MM.1S (cell line): ENCODE data around the gene KRTAP3-1.

Experiments
- DNase-seq: peaks from one replicate; pipeline ENCODE4 v3.0.0-alpha.2; 2015
- H2AFZ ChIP-seq: fragments of 300-600 bp; sonication (generic); 2 replicates; pipeline ENCODE4 v1.6.0; 2016; ENCODE audit warnings: antibody characterized with exemption, low read length
- H3F3A ChIP-seq: fragments of 300-600 bp; sonication (generic); 2 replicates; pipeline ENCODE4 v1.6.1; 2016; ENCODE audit warnings: mild to moderate bottlenecking, antibody characterized with exemption, low read length, moderate library complexity, mixed read lengths; ENCODE audit not compliant: insufficient read depth
- H3K27ac ChIP-seq: fragments of 300-600 bp; sonication (generic); 2 replicates; pipeline ENCODE4 v1.5.1; 2016; ENCODE audit warnings: mild to moderate bottlenecking, low read length
- H3K27me3 ChIP-seq: fragments of 300-600 bp; sonication (generic); replicated peaks from 2 replicates; pipeline ENCODE4 v1.6.0; 2016; ENCODE audit warnings: low read length; ENCODE audit not compliant: insufficient read depth
- H3K36me3 ChIP-seq: fragments of 300-600 bp; sonication (generic); replicated peaks from 2 replicates; pipeline ENCODE4 v1.6.1; 2016; ENCODE audit warnings: mild to moderate bottlenecking, low read length, mixed read lengths; ENCODE audit not compliant: insufficient read depth
- H3K4me1 ChIP-seq: fragments of 300-600 bp; sonication (generic); 2 replicates; pipeline ENCODE4 v1.6.1; 2016; ENCODE audit warnings: low read length, mixed read lengths
- H3K4me2 ChIP-seq: fragments of 300-600 bp; sonication (generic); 2 replicates; pipeline ENCODE4 v1.6.0; 2016; ENCODE audit warnings: low read depth, low read length
- H3K4me3 ChIP-seq: fragments of 300-600 bp; sonication (generic); 2 replicates; pipeline ENCODE4 v1.5.1; 2016; ENCODE audit warnings: low read length, mixed read lengths
- H3K79me2 ChIP-seq: fragments of 300-600 bp; sonication (generic); 2 replicates; pipeline ENCODE4 v1.6.1; 2016; ENCODE audit warnings: mixed run types, low read length, mixed read lengths
- H3K9ac ChIP-seq: fragments of 300-600 bp; sonication (generic); 2 replicates; pipeline ENCODE4 v1.6.1; 2016; ENCODE audit warnings: low read length, mixed read lengths
- H3K9me2 ChIP-seq: fragments of 300-600 bp; sonication (generic); replicated peaks from 2 replicates; pipeline ENCODE4 v1.6.1; 2016; ENCODE audit warnings: mild to moderate bottlenecking, low read length, mixed read lengths; ENCODE audit not compliant: insufficient read depth
- H3K9me3 ChIP-seq: fragments of 300-600 bp; sonication (generic); replicated peaks from 2 replicates; pipeline ENCODE4 v1.6.1; 2016; ENCODE audit warnings: mild to moderate bottlenecking, low read length, mixed read lengths; ENCODE audit not compliant: insufficient read depth
- H4K20me1 ChIP-seq: fragments of 300-600 bp; sonication (generic); 2 replicates; pipeline ENCODE4 v1.6.1; 2016; ENCODE audit warnings: mild to moderate bottlenecking, low read length, moderate library complexity, mixed read lengths; ENCODE audit not compliant: insufficient read depth
- EZH2 ChIP-seq: fragments of 300-600 bp; sonication (generic); optimal IDR thresholded peaks from 2 replicates; pipeline ENCODE3; 2017; ENCODE audit warnings: low read depth, mild to moderate bottlenecking, antibody characterized with exemption, low read length, mixed read lengths
- EZH2phosphoT487 ChIP-seq: fragments of 300-600 bp; sonication (generic); IDR thresholded peaks from 2 replicates; pipeline ENCODE4 v1.6.1; 2018; ENCODE audit warnings: antibody characterized with exemption, low read length
- TF ChIP-seq, protein P1 (sequence below): fragments of 300-600 bp; sonication (generic); IDR thresholded peaks from 2 replicates; pipeline ENCODE4 v1.5.1; 2016; ENCODE audit warnings: antibody characterized with exemption, low read length, mixed read lengths

KRTAP3-1 gene

DNA sequence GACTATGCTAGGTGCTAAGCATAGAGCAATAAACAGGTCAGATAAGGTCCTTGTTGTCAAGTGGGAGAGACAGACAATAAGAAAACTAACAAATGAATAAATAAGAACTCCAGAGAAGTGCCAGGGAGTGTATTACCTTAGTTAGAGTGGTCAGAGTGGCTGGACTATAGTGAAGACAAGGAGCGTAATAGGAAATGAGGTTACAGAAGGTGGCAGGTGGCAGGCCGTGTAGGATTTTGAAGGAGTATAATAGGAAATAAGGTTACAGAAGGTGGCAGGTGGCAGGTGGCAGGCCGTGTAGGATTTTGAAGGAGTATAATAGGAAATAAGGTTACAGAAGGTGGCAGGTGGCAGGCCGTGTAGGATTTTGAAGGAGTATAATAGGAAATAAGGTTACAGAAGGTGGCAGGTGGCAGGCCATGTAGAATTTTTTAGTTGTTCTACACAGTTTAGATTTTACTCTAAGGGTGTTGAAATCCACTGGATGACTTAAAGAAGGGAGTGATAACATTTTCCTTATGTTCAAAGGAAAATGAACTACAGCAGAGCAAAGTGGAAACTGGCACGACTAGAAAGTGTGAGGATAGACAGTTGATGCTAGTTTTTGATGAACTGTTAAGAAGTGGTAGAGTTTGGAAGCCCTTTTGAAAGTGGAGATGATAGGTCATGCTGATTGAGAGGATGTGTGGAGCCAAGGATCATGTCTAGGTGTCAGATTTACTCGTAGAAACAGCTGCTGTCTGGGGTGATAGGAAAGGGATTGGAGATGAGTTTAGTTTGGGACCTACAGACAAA, 3.6 kb upstream of the KRTAP3-1 start:
- H4K20me1 ChIP-seq: no peaks in the 10 kb centered on the region
- no peak for TF ChIP-seq EZH2
- no peaks in the 10 kb centered on the region for H3K27me3 ChIP-seq
- H3K36me3 ChIP-seq: no peaks in the 10 kb centered on the region
- no peak overlapping the region for H3K27ac ChIP-seq
- H2AFZ ChIP-seq: no peak overlapping the region
- H3K4me1 ChIP-seq: no peaks in the 10 kb centered on the region
- no peak overlapping the region for H3K4me3 ChIP-seq
- no peaks in the 10 kb centered on the region for H3F3A ChIP-seq
- H3K9me2 ChIP-seq: no peaks in the 10 kb centered on the region; the same call in 1 of the 2 replicates
- H3K9me3 ChIP-seq: no peaks in the 10 kb centered on the region
- H3K79me2 ChIP-seq: no peaks in the 10 kb centered on the region
- no peak for DNase-seq
- H3K4me2 ChIP-seq: no peak overlapping the region
- H3K9ac ChIP-seq: no peak overlapping the region

DNA sequence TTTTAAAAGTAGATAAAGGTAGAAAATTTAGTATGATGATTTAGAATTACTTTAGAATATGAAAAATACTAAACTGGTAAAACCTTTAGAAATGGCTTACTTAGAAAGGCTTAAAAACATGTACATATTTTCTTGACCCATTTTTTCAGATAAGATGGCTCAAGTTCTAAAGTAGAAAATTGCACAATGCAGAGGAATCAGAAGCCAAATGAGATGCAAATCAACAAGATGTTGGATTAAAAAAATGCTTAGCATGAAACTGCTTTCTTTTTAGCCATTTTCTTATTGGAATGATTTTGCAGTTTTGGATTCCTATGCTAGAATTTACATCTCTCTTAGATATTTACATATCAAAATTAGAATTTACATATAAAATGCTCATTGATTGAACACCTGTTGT, 1.5 kb upstream of the KRTAP3-1 start:
- Histone ChIP-seq H3K9ac (no peak overlapping the region), H3K4me3 (no peak overlapping the region), H3K27me3 (no peaks in the 10 kb centered on the region), H3K36me3 (no peaks in the 10 kb centered on the region), H3K4me1 (no peaks in the 10 kb centered on the region), H3K9me2 (no peaks in the 10 kb centered on the region; the same call in 1 of the 2 replicates), H2AFZ (no peak overlapping the region), H3K27ac (no peak overlapping the region), H3K79me2 (no peaks in the 10 kb centered on the region), H4K20me1 (no peaks in the 10 kb centered on the region), H3K9me3 (no peaks in the 10 kb centered on the region), H3K4me2 (no peak overlapping the region), H3F3A (no peaks in the 10 kb centered on the region)
- no peak for TF ChIP-seq EZH2phosphoT487
- TF ChIP-seq, protein P1, sequence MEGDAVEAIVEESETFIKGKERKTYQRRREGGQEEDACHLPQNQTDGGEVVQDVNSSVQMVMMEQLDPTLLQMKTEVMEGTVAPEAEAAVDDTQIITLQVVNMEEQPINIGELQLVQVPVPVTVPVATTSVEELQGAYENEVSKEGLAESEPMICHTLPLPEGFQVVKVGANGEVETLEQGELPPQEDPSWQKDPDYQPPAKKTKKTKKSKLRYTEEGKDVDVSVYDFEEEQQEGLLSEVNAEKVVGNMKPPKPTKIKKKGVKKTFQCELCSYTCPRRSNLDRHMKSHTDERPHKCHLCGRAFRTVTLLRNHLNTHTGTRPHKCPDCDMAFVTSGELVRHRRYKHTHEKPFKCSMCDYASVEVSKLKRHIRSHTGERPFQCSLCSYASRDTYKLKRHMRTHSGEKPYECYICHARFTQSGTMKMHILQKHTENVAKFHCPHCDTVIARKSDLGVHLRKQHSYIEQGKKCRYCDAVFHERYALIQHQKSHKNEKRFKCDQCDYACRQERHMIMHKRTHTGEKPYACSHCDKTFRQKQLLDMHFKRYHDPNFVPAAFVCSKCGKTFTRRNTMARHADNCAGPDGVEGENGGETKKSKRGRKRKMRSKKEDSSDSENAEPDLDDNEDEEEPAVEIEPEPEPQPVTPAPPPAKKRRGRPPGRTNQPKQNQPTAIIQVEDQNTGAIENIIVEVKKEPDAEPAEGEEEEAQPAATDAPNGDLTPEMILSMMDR: no peak
- TF ChIP-seq EZH2: no peak
- no peak for DNase-seq

DNA sequence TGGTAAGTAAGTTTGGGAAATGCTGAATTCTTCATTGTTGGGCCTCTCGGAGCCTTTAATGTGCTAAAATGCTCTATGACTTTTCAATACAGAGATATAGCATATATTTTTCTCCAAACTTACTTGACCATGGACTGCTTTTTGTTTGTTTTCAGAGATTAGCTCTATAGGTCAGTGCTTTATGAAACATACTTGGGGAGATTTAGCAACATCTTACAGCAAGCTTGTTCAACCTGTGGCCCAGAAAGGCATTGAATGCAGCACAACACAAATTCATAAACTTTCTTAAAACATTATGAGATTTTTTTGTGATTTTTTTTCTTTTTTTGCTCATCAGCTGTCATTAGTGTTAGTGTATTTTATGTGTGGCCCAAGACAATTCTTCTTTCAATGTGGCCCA, 1.0 kb upstream of the KRTAP3-1 start:
- Histone ChIP-seq H3K9me2 (no peaks in the 10 kb centered on the region; the same call in 1 of the 2 replicates), H3K4me1 (no peaks in the 10 kb centered on the region)

More for the DNA sequence above, 1.0 kb upstream of the KRTAP3-1 start:
- Histone ChIP-seq H2AFZ (no peak overlapping the region), H4K20me1 (no peaks in the 10 kb centered on the region), H3K9me3 (no peaks in the 10 kb centered on the region), H3K36me3 (no peaks in the 10 kb centered on the region), H3K27me3 (no peaks in the 10 kb centered on the region), H3K9ac (no peak overlapping the region), H3K79me2 (no peaks in the 10 kb centered on the region), H3K27ac (no peak overlapping the region), H3F3A (no peaks in the 10 kb centered on the region), H3K4me3 (no peak overlapping the region), H3K4me2 (no peak overlapping the region)
- DNase-seq: no peak
- TF ChIP-seq EZH2 (no peak), EZH2phosphoT487 (no peak)
- TF ChIP-seq, protein P1: no peak
